ENCODE data around the gene RASEF.

RASEF gene

DNA sequence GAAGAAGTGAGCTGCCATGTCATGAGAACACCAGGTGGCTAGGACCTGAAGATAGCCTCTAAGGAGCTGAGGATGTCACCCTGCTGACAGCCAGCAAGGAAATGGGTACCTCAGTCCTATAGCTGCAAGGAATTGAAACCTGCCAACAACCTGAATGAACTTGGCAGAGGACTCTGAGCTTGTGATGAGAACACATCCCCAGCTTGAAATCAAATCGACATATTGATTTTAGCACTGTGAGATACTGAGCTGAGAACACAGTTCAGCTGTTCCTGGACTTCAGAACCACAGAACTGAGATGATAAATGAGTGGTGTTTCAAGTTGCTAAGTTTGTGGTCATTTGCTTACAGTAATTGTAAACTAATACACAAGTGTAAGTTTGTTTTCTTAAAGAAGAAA is 5.5 kb upstream of the RASEF start:
- H3K9me3 Mint-ChIP-seq, result no peaks in the 10 kb centered on the region
- no peaks in the 10 kb centered on the region for H3K36me3 Mint-ChIP-seq
- CTCF ChIA-PET, result no interaction called here

DNA sequence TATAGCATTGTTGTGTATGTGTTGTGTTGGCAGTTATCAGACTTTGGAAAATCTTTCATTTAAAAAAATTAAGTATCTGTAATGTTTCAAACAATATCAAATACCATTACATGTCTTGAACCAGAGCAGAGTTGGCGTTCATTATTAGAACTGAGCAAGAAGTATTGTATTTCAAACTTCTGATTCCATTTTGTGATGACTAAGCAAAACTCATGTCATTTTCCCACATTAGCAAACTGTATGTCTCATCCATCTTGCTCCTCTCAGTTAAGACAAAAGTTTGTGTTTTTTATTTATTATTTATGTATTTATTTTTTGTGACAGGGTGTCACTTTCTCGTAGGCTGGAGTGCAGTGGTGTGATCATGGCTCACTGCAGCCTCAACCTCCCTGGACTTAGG is 4.6 kb upstream of the RASEF start:
- Mint-ChIP-seq H3K4me1 (no peaks in the 10 kb centered on the region), H3K9me3 (no peaks in the 10 kb centered on the region), H3K4me3 (no peak overlapping the region)

More for the DNA sequence above, 5.5 kb upstream of the RASEF start:
- no peak overlapping the region for H3K4me3 Mint-ChIP-seq
- no peak for DNase-seq
- no peaks in the 10 kb centered on the region for H3K4me1 Mint-ChIP-seq
- H3K27ac Mint-ChIP-seq, result no peak overlapping the region
- peaks cover 9% of the 10 kb centered on the region for H3K27me3 Mint-ChIP-seq

DNA sequence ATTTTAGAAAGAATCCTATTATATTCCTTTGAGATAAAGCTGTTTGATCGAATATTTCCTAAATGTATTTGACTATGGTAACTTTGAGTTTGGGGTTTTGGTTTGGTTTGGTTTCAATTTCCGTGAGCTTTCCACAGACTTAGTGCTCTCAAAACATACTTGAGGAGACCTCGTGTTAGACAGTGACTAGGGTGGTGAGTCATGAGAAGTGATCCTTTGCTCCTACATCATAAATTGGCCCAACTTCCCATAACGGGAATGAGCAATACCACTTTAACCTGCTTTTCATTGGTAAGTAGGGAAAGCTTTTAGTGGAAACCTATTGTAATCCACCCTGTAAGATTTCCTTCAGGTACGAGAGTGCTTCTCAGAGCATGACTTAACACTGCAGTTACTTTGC is 3.8 kb upstream of the RASEF start:
- Mint-ChIP-seq H3K4me3 (no peak overlapping the region), H3K36me3 (no peaks in the 10 kb centered on the region), H3K9me3 (no peaks in the 10 kb centered on the region), H3K27ac (no peak overlapping the region), H3K27me3 (peaks cover 25% of the 10 kb centered on the region), H3K4me1 (no peaks in the 10 kb centered on the region)
- CTCF ChIA-PET, result interaction anchor here (1.1 kb wide), 1 partner anchor 20 kb away, joined by 3 read pairs; no protein-coding TSS in a partner anchor
- DNase-seq, result no peak

More for the DNA sequence above, 4.6 kb upstream of the RASEF start:
- Mint-ChIP-seq H3K27ac (no peak overlapping the region), H3K36me3 (no peaks in the 10 kb centered on the region), H3K27me3 (peaks cover 17% of the 10 kb centered on the region)
- DNase-seq, result no peak
- CTCF ChIA-PET, result interaction anchor here (1.1 kb wide), 1 partner anchor 21 kb away, joined by 3 read pairs; no protein-coding TSS in a partner anchor

DNA sequence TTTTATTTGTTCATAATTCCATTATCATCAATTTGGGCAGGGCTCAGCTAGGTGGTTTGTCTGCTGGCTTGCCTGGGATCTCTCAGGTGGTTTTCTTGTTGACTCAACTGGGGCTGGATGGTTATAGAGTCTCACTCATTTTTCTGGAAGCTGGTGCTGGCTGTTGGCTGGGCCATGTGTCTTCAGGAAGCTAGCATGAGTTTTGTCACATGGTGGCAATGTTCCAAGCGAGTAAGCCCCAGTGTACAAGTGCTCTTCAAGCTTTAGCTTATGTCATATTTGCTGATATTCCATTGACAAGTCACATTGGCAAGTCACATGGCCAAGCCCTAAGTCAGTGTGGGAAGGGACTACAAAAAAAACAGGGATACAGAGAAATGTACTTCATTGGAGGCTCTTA is 2.3 kb upstream of the RASEF start:
- Mint-ChIP-seq H3K4me3 (no peak overlapping the region), H3K27ac (no peak overlapping the region), H3K4me1 (no peaks in the 10 kb centered on the region), H3K27me3 (peaks cover 32% of the 10 kb centered on the region), H3K9me3 (no peaks in the 10 kb centered on the region), H3K36me3 (no peaks in the 10 kb centered on the region)
- DNase-seq, result no peak
- CTCF ChIA-PET, result no interaction called here

DNA sequence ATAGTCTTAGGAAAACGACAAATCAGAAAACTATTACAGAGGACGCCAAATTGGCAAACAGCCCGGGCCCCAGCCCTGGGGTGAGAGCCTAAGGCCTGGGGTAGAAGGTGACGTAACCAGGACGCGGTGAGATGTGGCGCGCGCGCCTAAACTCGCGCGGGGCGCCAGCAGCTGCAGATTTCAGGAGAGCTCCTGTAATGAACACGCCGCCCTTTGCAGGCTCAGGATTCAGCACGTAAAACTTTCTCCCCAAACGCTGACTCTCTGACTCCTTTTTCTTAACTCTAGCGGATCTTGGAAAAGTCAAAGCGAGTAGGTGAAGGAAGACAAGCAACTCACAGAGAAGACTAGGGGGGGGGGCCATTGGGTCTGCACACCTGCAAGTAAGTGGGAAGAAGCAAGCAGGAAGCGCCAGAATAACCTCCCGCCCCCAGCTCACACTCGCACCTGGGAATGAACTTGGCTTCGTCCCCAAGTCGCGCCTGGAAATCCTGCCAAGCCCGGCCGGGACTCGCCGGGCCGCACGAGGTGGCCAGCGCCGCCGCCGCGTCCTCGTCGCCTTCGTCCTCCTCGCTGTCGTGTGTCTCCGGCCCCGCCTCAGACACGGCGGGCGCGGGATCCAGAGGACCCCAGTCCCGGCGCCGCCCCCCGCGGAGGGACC is 822 bp downstream of the RASEF start:
- Mint-ChIP-seq H3K36me3 (no peaks in the 10 kb centered on the region), H3K4me3 (no peak overlapping the region), H3K27ac (no peak overlapping the region), H3K4me1 (no peaks in the 10 kb centered on the region), H3K9me3 (no peaks in the 10 kb centered on the region), H3K27me3 (peaks cover 32% of the 10 kb centered on the region)
- CTCF ChIA-PET, result no interaction called here
- no peak for DNase-seq

DNA sequence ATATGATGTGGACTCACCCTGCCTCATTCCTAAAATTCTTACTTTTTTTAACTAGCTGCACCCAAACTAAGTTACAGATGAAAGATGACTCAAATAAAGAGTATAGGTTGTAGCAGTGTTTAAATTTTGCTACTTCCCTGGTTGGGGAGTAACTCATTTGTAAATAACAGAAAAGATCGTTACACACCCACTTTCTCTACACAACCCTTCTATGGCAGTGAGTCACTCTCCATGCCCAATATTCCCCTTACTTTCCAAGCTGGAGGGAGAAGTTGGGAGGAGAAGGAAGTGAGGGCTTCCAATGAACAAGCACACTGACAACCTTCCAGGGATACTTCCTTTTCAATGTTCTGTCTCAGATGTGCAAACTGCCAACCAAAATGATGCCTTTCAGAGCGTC is 1.9 kb downstream of the RASEF start:
- Mint-ChIP-seq H3K27ac (no peak overlapping the region), H3K4me3 (no peak overlapping the region), H3K9me3 (no peaks in the 10 kb centered on the region), H3K4me1 (no peaks in the 10 kb centered on the region), H3K27me3 (peaks cover 32% of the 10 kb centered on the region), H3K36me3 (no peaks in the 10 kb centered on the region)
- no peak for DNase-seq
- CTCF ChIA-PET, result no interaction called here

DNA sequence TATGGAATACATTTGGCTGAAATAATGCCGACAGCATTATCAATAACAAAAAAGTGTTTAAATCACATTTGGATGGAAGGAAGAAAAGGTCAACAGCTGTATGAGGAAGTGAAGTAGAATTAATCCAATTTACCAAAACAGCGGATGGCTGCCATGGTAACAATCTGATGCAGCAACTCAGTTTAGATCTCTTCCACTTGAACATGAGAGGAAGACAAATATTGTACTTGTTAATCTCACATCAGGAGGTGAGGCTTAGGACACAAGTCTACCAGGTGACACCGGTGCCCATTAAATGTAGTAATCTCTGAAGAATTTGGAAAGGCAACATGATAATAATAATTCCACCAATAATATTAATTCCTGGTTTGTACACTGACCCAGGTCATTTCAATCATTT is 2.4 kb downstream of the RASEF start:
- H3K27ac Mint-ChIP-seq, result no peak overlapping the region
- DNase-seq, result no peak
- H3K36me3 Mint-ChIP-seq, result no peaks in the 10 kb centered on the region
- H3K4me1 Mint-ChIP-seq, result no peaks in the 10 kb centered on the region
- no peaks in the 10 kb centered on the region for H3K9me3 Mint-ChIP-seq
- no peak overlapping the region for H3K4me3 Mint-ChIP-seq
- CTCF ChIA-PET, result no interaction called here
- peaks cover 32% of the 10 kb centered on the region for H3K27me3 Mint-ChIP-seq

DNA sequence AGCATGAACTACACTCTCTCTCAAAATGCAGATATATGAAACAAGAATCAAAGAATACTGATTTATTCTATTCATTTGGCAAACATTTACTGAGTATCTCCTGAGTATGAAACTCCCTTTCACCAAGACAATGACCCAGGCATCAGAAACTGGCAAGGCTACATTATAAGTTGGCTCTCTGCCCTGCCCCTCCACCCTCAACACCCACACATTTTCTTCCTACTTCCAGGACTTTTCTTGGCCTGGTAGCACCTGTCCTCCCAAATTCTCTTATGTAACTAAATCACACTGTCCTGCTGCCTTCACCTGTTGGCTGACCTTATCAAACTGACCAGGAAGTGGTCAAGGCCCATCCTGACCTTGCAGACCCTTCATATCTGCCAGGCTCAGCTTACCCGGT is 3.5 kb downstream of the RASEF start:
- Mint-ChIP-seq H3K4me1 (no peaks in the 10 kb centered on the region), H3K36me3 (no peaks in the 10 kb centered on the region), H3K9me3 (peaks cover 3% of the 10 kb centered on the region), H3K27me3 (peaks cover 29% of the 10 kb centered on the region), H3K4me3 (no peak overlapping the region), H3K27ac (no peak overlapping the region)
- CTCF ChIA-PET, result no interaction called here
- no peak for DNase-seq

DNA sequence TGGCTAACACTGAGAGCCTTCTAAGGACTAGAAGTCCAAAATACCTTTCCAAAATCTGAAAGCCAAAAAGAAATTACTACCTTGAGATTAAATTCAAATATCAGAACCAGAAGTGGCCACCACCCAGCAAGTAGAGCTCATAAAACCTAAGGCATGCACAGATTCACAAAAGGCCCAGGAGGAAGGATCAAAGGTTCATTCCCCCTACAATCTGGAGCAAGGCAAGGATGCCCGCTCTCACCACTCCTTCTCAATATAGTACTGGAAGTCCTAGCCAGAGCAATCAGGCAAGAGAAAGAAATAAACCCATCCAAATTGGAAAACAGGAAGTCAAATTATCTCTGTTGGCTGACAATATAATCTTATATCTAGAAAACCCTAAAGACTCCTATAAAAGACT is 6.0 kb downstream of the RASEF start:
- no peak for DNase-seq
- Mint-ChIP-seq H3K4me1 (no peaks in the 10 kb centered on the region), H3K27me3 (peaks cover 9% of the 10 kb centered on the region), H3K4me3 (no peak overlapping the region), H3K27ac (no peak overlapping the region), H3K9me3 (peaks cover 3% of the 10 kb centered on the region), H3K36me3 (no peaks in the 10 kb centered on the region)
- CTCF ChIA-PET, result no interaction called here

DNA sequence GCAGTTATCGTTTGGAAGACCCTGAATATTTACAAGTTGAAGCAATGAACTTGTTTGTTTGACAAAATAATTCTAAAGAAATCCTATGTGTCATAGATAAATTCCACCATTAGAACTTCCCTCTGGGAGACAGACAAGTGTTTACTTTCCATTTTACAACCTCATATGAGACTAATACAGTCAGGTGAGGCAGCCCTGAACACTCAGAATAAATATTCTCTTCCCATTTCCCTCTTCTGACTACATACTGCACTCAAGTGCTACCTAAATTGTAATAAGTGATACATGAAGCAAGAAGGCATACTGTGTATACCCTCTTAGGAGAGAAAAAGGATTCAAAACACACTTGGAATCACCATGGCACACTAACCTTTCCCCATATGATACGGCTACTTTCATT is 6.8 kb downstream of the RASEF start:
- DNase-seq, result no peak
- H3K27ac Mint-ChIP-seq, result no peak overlapping the region
- H3K27me3 Mint-ChIP-seq, result peaks cover 1% of the 10 kb centered on the region
- H3K36me3 Mint-ChIP-seq, result no peaks in the 10 kb centered on the region
- peaks cover 3% of the 10 kb centered on the region for H3K9me3 Mint-ChIP-seq
- H3K4me3 Mint-ChIP-seq, result no peak overlapping the region
- CTCF ChIA-PET, result no interaction called here
- H3K4me1 Mint-ChIP-seq, result no peaks in the 10 kb centered on the region

DNA sequence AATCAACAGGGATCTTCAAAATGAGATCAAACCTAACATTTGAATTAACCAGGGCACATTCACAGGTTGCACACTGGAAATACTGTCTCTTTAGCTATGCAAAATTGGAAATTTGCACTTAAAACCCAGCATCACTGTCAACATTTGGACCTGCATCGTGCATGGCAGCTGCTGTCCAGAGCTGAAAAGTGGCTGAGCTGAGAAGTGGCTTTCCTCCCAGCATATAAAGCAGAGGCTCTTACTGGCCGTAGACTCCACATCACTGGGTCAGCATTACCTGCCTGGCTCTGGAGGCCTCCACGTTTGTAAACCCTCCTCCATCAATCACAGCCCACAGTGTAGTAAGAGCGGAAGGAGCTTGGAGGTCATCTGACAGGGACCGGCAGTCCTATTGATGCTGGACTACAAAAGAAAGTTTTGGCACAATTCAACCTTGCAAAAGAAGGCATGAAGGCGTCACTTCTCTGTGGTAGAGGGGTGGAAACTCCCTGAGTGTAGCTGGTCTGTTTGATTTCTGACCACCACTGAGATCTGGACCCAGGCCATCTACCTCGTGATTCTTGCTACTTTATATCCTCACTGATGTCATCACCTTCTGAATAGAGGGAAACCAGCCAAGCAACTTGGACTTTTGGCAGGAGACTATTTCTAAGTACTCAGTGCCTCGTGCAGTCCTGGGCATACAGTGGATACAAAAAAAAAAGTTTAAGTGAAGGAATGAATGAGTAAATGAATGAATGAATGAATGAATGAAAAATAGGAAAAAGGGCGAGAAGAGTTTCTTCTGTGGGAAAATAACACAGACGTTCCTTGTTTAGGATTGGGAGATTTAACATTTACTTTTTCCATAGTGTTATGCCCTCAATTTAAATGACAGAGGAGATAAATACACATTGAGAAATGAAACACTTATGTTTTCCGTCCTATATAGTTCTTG is 14.8 kb downstream of the RASEF start:
- CTCF ChIA-PET, result no interaction called here

DNA sequence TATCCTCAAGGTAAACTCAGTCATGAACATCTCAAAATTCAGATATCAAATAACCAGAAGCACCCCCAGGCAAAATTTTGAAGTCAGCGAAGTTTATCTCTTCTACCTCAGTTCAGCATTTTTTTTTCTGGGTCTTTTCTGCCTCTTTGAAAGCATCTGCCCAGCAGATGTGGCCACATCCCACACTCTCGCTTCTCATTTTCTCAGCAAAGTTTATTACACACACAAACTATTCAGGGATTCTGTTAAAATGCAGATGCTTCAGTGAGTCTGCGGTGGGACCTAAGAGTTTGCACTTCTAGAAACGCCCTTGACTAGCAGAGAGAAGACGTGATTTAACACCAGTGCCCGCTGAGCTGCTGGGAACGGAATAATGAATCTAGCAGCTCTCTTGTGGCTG is 19.3 kb downstream of the RASEF start:
- no peaks in the 10 kb centered on the region for H3K4me1 Mint-ChIP-seq
- H3K9me3 Mint-ChIP-seq, result peaks cover 3% of the 10 kb centered on the region
- CTCF ChIA-PET, result no interaction called here
- peaks cover 3% of the 10 kb centered on the region for H3K27me3 Mint-ChIP-seq
- H3K36me3 Mint-ChIP-seq, result no peaks in the 10 kb centered on the region
- no peak overlapping the region for H3K4me3 Mint-ChIP-seq
- H3K27ac Mint-ChIP-seq, result no peak overlapping the region
- DNase-seq, result no peak

More for the DNA sequence above, 14.8 kb downstream of the RASEF start:
- Mint-ChIP-seq H3K36me3 (no peaks in the 10 kb centered on the region), H3K27me3 (no peaks in the 10 kb centered on the region), H3K4me1 (no peaks in the 10 kb centered on the region), H3K9me3 (peaks cover 9% of the 10 kb centered on the region), H3K4me3 (no peak overlapping the region), H3K27ac (no peak overlapping the region)
- DNase-seq, result no peak

DNA sequence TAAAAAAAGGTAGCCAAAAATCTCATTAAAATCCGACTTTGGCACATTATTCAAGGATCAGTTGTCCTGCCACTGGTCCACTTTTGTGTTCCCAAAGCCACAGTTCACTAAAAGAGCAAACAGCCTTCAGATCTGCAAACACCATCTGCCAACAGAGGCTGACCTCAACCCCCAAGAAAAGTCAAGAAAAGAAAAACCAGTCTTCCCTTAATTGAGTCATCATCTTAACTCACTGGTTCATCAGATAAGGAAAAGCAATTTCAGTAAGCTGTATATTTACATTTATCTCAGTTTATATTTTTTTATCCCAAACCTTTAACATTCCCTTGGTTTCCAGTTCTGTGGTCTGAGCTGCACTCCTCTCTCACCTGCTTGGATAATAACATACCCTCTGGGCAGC is 21.2 kb downstream of the RASEF start:
- Mint-ChIP-seq H3K9me3 (no peaks in the 10 kb centered on the region), H3K27ac (no peak overlapping the region), H3K27me3 (peaks cover 3% of the 10 kb centered on the region), H3K36me3 (no peaks in the 10 kb centered on the region), H3K4me3 (no peak overlapping the region), H3K4me1 (no peaks in the 10 kb centered on the region)
- no peak for DNase-seq
- CTCF ChIA-PET, result no interaction called here

DNA sequence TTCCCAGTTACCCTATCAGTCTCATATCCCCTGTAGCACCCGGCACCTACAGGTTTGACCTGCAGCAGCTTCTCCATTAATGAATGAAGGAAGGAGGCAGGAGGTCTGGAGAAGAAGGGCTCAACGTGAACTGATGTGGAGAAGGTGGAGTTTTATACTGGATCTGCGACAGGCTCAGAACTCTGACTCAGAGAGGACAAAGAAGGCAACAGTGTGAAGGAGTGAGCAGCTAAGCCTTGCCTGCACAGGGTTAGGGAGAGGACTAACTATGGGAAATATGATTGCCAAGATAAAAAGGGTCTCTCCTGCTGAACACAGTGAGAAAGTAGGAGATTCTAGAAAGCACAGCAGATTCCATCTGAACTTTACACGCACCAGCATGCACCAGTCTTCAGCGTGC is 23.6 kb downstream of the RASEF start:
- H3K4me3 Mint-ChIP-seq, result no peak overlapping the region
- DNase-seq, result no peak
- H3K27me3 Mint-ChIP-seq, result peaks cover 3% of the 10 kb centered on the region
- H3K27ac Mint-ChIP-seq, result no peak overlapping the region
- H3K9me3 Mint-ChIP-seq, result no peaks in the 10 kb centered on the region
- CTCF ChIA-PET, result no interaction called here
- H3K36me3 Mint-ChIP-seq, result no peaks in the 10 kb centered on the region
- no peaks in the 10 kb centered on the region for H3K4me1 Mint-ChIP-seq

DNA sequence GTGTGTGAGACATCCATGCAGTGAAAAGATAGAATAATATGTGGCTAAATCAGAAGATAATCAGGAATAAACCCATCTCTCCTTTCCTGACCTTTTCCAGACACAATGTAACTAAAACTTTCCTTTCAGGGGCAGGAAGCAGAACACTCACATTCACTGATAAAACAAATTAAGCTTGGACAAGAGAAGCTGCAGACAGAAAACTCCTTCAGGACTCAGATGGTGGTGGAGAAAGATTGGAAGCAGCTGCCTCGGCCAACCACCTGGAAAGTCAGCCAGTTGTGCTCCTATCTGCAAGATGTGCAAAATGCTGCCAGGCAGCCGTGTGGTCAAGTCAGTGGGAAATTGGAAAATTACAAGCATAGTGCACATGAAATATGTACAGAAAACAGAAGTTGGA is 26.9 kb downstream of the RASEF start:
- Mint-ChIP-seq H3K9me3 (no peaks in the 10 kb centered on the region), H3K4me3 (no peak overlapping the region), H3K27ac (no peak overlapping the region), H3K36me3 (no peaks in the 10 kb centered on the region), H3K27me3 (peaks cover 3% of the 10 kb centered on the region), H3K4me1 (no peaks in the 10 kb centered on the region)
- DNase-seq, result no peak
- CTCF ChIA-PET, result no interaction called here
